NT2/D1 (cell line): ENCODE measurements around the gene RASSF7.

ENCODE experiments used
- YY1 ChIP-seq: IDR thresholded peaks from 2 replicates; pipeline ENCODE4 v1.6.1; 2011; ENCODE audit not compliant: insufficient read length, insufficient read depth
- ZNF274 ChIP-seq: IDR thresholded peaks from 2 replicates; pipeline ENCODE4 v1.6.1; 2011; ENCODE audit warnings: mild to moderate bottlenecking, low read depth, low read length

- TF ChIP-seq ZNF274 (no peak), YY1 (no peak)
These were observed 6.8 kb upstream of the RASSF7 start for GRCh38 chr11:553988-554340.
